HG03460 (cell line): Measurements from ENCODE around the gene GNG10.
"Not testable (repeated sequence)": the region's sequence is repeated elsewhere in the genome, so short reads cannot be mapped to it uniquely, and the experiment has no call there.

Source experiments
- ATAC-seq: cut with Tn5 transposase; IDR thresholded peaks from one replicate; pipeline ENCODE4 v1.9.1; 2021; ENCODE audit not compliant: unreplicated experiment

The GNG10 gene

GRCh38 chr9:111649016-111649415 is 12.4 kb upstream of the GNG10 start:
- no peak for ATAC-seq

DNA sequence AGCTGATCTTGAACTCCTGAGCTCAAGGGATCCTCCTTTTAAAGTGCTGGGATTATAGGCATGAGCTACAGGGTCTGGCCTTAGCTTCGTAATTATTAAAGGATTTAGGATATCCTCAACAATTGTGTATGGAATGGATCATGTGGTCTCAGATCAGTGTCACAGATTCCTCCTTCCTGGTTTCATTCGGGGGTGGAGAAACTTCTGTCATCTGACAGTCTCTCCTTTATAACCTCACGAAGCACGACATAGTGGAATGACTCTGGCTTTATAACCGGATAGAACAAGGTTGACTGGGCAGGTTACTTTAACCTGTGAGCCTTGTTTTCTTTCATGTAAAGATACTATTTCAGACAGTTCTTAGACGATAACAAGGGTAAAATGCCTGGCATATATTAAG is 4.4 kb upstream of the GNG10 start:
- ATAC-seq, result no peak

DNA sequence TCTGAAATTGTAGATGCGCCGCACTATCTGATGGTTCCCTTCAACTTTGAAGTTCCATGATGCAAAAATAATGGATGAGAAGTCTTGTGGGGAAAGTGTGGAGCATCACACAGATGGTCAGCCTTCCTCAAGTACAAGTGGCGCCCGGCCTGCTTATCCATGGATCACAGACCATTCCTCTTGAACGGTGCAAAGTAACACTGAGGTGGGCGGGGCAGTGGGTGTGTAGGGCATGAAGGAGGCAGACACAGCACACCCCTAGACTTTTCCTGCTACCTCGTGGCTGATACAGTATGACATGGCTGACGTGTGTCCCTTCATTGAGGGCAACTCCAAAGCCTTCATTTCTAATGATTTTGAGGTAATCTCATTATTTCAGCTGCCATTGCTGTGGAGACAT is 2.5 kb upstream of the GNG10 start:
- ATAC-seq, result no peak

DNA sequence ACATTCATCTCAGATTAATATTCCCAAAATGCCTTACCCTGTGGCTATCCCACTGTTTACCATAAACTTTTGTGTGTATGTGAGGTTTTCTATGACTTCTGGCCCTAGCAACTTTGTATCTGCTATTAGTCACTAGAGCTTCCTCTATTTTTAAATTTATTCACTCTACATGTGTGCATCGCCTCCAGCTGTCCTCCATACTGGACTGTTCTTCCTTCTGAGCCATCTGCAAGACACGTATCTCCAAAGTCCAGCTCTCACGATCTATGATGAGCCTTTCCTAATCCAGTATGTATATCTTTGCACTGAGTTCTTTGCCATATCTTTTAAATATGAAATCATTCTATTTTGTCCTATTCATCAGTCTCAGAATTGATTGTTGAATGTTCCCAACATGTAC is 1.7 kb upstream of the GNG10 start:
- no peak for ATAC-seq

GRCh38 chr9:111661802-111662521 is 557 bp downstream of the GNG10 start:
- ATAC-seq, result peak; percentile 33

- peak; percentile 8 for ATAC-seq
Observed at GRCh38 chr9:111662576-111663300, 1.3 kb downstream of the GNG10 start.

DNA sequence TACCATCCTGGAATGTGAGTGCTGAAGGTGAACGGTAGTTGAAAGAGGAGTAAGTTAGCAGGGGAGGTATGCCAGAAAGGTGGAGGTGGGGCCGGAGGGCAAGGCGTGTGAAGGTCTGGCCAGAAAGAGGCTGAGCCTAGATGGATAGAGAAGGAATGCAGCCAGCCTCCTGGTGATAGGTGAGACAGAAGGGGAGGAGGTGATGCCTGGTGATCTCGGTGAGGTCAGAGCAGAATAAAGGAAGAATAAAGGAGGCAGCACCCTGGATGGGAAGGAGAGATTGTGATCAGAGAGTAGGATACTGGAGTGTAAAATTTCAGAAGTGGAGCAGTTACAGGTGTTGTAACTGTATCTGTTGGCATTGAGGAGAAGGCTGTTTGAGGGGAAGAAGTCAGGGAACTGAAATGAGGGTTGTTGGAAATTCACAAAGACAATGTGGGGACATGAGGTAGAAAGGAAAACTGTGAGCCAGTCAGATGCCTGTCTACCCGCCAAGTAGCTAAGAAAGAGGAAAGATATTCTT is 2.0 kb downstream of the GNG10 start:
- ATAC-seq, result no peak

GRCh38 chr9:111668026-111668573 is 6.7 kb downstream of the GNG10 start:
- no peak for ATAC-seq

DNA sequence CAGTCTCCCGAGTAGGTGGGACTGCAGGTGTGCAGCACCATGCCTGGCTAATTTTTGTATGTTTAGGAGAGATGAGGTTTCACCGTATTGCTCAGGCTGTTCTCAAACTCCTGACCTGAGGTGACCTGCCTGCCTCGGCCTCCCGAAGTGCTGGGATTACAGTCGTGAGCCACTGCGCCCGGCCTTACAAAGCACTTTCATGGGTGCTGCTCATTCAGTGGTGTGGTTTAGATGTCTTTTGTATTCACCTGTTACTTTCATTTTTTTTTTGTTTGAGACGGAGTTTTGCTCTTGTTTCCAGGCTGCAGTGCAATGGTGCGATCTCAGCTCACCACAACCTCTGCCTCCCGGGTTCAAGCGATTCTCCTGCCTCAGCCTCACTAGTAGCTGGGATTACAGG is 7.2 kb downstream of the GNG10 start:
- ATAC-seq, result not testable (repeated sequence)

DNA sequence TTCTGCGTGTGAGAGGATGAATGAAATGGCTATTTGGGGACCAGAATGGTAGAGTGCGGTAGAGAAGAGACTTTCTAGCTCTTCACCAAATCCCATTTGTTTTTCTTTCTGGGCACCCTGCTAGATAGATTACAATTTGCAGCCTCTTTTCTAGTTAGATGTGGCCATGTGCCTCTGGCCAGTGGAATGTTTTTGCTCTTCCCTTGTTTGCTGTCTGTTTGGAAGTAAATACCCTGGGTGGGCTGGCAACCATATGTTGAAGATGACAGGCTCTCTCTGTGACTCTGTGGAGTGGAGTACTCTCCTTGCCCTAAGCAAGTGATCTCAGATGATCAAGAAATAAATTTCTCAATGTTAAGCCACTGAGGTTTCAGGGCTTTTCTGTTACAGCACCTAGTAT is 12.9 kb downstream of the GNG10 start:
- no peak for ATAC-seq

DNA sequence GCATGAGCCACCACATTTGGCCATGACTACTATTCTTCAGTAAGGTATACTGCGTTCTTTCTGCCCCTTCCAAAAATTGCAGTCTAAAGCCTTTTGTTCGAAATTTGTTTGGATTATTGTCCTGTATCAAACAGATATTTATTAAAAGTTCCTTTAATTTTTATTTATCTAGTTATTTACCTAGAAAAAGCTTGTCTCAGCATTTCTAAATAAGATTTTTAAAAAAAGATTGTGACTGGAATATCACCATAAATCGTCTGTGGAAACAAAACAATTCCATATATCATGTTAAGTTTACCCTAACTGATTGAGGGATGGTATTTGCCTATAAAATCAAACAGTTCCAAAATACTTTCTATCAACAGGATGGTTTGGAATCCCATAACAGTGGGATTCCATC is 14.7 kb downstream of the GNG10 start:
- no peak for ATAC-seq

DNA sequence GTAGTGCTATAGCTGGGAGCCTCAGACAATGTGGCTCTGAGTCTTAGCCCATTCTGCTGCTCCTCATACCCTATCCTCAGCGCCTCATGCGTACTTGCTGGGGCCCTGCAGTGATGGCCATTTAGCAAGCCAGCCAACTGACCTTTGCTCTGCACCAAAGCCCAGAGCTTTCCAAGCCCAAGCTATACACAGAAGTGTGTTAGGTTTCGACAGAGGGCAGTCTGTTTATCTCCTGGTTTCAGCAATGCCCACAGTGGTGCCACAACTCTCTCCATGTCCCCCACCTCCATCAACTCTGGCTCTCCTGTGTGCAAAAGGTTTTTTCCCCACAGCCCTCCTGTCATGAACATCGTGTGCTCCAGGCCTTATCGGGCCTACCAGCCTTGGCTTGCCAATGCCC is 16.9 kb downstream of the GNG10 start:
- ATAC-seq, result no peak

- no peak for ATAC-seq
Observed at GRCh38 chr9:111679199-111679598, 17.8 kb downstream of the GNG10 start.

DNA sequence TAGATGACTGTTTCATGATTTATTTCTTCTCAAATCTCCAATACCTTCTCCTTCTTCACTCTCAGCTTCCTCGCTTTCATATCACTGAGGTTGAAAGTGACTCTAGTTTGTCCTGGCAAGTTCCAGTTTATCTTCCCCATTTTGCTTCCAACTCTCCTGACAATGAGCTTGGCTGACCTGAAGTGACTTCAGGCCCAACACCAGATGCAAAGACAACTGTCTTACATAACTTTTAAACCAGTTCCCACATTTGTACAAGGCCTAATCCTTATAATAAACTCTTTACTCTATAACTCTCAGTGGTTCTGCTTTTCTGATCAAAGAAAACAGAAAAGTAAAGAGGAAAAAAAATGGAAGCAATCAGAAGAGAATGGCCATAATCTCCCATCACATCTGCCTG is 22.0 kb downstream of the GNG10 start:
- no peak for ATAC-seq

- ATAC-seq, result no peak
Observed at GRCh38 chr9:111691672-111692329, 30.4 kb downstream of the GNG10 start.

GRCh38 chr9:111696796-111697195 is 35.4 kb downstream of the GNG10 start:
- ATAC-seq, result no peak

- no peak for ATAC-seq
Observed at GRCh38 chr9:111700776-111701175, 39.4 kb downstream of the GNG10 start.

- ATAC-seq, result no peak
Observed at GRCh38 chr9:111704503-111704902, 43.1 kb downstream of the GNG10 start.

DNA sequence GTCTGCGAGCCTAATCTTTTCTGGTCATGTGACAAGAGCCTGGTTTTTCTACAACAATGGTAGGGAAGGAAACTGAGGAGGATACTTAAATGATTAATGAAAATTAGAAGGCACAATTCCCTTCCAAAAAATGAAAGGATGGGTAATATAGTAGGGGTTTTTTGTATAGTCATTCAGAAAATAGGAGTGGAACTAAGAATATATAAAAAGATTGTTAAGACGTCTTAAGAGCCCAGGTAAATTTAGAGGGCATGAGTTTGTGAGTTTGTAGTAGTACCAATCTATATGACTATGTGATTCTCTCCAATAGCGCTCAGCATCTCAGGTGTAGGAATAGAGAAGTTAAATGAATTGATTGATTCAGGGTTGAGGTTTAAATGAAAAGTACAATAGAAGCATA is 50.1 kb downstream of the GNG10 start:
- no peak for ATAC-seq

DNA sequence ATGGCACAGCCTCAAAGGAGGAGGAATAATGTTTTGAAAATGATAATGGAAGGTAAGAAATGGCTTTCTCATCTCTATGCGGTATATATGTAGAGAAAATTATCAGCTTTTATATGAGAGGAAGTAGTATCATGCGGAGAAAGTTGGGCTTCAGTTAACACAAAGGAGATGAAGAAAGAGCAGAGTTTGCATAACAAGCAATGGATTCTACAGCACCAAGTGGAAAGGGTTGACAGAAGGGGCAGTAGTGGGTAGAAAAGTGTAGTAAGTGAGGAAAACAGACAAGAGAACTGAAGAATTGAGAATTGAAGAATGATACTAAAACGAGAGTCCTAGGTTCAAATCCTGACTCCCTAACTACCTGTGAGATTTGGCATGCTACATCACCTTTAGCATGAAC is 51.0 kb downstream of the GNG10 start:
- no peak for ATAC-seq

GRCh38 chr9:111715471-111715870 is 54.1 kb downstream of the GNG10 start:
- no peak for ATAC-seq

- ATAC-seq, result no peak
Observed at GRCh38 chr9:111719541-111719940, 58.1 kb downstream of the GNG10 start.
